Measurements from ENCODE around the gene ZNF644.

DNA sequence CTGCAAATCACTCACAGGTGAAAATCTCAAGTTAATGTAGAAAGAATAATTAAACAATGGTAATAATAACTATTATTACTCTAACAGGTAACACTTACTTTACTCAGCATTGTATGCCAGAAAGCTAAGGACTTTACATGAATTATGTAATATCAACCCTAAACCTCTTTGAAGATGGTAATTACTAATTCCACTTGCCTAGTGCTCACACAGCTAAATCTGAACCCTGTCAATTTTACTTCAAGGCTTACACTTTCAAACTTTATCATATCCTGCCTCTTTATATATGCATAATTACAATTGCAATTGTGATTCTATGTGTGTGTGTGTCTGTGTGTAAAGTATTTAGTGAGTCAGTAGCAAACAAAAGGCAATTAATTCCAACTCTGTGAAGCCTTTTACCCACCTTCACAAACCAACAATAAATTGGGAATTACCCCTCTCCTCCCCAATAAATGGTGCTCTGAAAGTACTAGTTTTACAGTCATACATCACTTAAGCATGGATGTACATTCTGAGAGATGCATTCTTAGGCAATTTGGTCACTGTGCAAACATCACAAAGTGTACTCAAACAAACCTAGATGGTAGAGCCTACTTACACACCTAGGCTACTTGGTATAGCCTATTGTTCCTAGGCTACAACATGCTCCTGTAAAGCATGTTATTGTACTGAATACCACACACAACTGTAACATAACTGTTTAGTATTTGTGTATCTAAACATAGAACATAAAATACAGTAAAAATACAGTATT lies 5.9 kb downstream of the ZNF644 start:
- TF ChIP-seq, protein P1, sequence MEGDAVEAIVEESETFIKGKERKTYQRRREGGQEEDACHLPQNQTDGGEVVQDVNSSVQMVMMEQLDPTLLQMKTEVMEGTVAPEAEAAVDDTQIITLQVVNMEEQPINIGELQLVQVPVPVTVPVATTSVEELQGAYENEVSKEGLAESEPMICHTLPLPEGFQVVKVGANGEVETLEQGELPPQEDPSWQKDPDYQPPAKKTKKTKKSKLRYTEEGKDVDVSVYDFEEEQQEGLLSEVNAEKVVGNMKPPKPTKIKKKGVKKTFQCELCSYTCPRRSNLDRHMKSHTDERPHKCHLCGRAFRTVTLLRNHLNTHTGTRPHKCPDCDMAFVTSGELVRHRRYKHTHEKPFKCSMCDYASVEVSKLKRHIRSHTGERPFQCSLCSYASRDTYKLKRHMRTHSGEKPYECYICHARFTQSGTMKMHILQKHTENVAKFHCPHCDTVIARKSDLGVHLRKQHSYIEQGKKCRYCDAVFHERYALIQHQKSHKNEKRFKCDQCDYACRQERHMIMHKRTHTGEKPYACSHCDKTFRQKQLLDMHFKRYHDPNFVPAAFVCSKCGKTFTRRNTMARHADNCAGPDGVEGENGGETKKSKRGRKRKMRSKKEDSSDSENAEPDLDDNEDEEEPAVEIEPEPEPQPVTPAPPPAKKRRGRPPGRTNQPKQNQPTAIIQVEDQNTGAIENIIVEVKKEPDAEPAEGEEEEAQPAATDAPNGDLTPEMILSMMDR (IDR thresholded peaks at IDR 0.05; ENCODE audit: low read depth, low read length, missing input control) = no peak
- TF ChIP-seq TAF1 (conservative IDR thresholded peaks at IDR 0.05) (no peak), EGR1 (IDR thresholded peaks at IDR 0.05; ENCODE audit: low read depth in 2 of 2) (no peak), SP1 (IDR thresholded peaks at IDR 0.05) (no peak), HNF4G (IDR thresholded peaks at IDR 0.05) (no peak), JUND (IDR thresholded peaks at IDR 0.05) (no peak), FOXA1 (IDR thresholded peaks at IDR 0.05) (no peak), YY1 (IDR thresholded peaks at IDR 0.05) (no peak), GABPA (IDR thresholded peaks at IDR 0.05 in 1 of 2, conservative IDR thresholded peaks at IDR 0.05 in 1 of 2) (no peak)
- TF ChIP-seq, protein P2, sequence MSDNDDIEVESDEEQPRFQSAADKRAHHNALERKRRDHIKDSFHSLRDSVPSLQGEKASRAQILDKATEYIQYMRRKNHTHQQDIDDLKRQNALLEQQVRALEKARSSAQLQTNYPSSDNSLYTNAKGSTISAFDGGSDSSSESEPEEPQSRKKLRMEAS (IDR thresholded peaks at IDR 0.05) = no peak
- TF ChIP-seq, protein P3, sequence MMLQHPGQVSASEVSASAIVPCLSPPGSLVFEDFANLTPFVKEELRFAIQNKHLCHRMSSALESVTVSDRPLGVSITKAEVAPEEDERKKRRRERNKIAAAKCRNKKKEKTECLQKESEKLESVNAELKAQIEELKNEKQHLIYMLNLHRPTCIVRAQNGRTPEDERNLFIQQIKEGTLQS (IDR thresholded peaks at IDR 0.05) = no peak
- TF ChIP-seq, protein P4, sequence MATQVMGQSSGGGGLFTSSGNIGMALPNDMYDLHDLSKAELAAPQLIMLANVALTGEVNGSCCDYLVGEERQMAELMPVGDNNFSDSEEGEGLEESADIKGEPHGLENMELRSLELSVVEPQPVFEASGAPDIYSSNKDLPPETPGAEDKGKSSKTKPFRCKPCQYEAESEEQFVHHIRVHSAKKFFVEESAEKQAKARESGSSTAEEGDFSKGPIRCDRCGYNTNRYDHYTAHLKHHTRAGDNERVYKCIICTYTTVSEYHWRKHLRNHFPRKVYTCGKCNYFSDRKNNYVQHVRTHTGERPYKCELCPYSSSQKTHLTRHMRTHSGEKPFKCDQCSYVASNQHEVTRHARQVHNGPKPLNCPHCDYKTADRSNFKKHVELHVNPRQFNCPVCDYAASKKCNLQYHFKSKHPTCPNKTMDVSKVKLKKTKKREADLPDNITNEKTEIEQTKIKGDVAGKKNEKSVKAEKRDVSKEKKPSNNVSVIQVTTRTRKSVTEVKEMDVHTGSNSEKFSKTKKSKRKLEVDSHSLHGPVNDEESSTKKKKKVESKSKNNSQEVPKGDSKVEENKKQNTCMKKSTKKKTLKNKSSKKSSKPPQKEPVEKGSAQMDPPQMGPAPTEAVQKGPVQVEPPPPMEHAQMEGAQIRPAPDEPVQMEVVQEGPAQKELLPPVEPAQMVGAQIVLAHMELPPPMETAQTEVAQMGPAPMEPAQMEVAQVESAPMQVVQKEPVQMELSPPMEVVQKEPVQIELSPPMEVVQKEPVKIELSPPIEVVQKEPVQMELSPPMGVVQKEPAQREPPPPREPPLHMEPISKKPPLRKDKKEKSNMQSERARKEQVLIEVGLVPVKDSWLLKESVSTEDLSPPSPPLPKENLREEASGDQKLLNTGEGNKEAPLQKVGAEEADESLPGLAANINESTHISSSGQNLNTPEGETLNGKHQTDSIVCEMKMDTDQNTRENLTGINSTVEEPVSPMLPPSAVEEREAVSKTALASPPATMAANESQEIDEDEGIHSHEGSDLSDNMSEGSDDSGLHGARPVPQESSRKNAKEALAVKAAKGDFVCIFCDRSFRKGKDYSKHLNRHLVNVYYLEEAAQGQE (IDR thresholded peaks at IDR 0.05) = no peak
- TF ChIP-seq, protein P5, sequence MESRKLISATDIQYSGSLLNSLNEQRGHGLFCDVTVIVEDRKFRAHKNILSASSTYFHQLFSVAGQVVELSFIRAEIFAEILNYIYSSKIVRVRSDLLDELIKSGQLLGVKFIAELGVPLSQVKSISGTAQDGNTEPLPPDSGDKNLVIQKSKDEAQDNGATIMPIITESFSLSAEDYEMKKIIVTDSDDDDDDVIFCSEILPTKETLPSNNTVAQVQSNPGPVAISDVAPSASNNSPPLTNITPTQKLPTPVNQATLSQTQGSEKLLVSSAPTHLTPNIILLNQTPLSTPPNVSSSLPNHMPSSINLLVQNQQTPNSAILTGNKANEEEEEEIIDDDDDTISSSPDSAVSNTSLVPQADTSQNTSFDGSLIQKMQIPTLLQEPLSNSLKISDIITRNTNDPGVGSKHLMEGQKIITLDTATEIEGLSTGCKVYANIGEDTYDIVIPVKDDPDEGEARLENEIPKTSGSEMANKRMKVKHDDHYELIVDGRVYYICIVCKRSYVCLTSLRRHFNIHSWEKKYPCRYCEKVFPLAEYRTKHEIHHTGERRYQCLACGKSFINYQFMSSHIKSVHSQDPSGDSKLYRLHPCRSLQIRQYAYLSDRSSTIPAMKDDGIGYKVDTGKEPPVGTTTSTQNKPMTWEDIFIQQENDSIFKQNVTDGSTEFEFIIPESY (IDR thresholded peaks at IDR 0.05) = no peak
